ENCODE measurements around the gene PRCC.

The PRCC gene

DNA sequence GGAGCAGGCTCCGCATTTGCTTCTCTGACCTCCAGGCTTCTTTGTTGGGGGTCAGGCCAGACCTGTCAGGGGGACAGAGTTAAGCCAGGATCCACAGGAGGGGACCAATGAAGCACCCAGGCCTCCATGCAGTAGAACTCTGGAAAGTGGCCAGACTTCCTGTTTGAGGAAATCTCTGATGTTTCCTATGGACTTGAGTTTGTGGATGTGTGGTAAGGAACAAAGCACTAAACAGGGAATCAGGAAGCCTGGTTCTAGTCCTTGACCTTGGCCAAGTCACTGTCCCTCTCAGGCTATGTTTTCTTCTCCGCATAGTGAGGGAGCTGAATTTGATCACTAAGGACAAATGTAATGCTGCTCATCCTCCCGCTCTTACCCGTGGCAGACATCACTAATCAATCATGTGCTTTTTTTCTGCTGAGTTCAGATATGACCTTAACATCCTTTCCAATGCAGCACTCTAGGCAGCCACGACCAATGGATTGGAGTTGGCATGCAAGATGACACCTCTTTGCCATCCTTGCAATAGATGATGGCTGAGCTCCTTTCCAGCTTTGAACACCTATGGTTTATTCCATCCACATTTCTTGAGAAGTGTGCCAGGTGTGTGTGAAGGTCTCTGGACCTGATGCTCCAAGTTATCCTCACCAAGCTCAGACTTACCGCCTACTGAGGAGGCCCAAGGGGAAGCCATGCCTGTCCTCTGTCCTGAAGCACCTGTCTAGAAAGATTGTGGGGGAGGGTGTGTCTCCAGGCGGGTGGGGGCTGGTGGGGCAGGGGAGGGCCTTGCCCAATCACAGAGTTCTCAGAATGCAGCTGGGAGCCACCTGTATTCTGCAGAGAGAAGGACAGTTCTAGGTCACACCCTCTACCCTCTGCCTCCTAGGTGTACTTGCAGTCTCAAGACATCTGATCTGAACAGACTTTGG, 39.4 kb downstream of the PRCC start:
- H3K27ac ChIP-seq, result no peak overlapping the region
- TF ChIP-seq CTCF (conservative IDR thresholded peaks at IDR 0.05), result no peak
- TF ChIP-seq ZFX (IDR thresholded peaks at IDR 0.05), result no peak

DNA sequence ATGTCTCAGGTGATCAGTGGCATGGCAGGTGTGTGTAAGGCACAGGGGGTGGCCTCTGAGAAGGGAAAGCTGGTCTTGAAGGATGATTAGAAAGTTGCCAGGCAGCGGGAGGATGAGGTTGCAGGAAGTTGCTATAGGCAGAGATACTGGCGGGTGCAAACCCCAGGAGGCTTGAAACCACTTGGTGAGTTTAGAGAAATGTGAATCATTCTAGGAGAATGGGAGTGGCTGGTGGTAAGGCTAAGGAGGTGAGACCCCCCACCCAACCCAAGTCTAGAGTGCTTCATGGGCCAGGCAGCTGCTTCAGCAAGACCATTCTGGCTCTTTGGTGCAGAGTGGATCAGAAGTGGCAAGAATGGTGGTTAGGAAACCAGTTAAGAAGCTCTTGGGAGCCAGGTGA, 40.3 kb downstream of the PRCC start:
- no peak overlapping the region for H3K27ac ChIP-seq
- TF ChIP-seq ZFX (IDR thresholded peaks at IDR 0.05) (no peak), CTCF (conservative IDR thresholded peaks at IDR 0.05) (no peak)

DNA sequence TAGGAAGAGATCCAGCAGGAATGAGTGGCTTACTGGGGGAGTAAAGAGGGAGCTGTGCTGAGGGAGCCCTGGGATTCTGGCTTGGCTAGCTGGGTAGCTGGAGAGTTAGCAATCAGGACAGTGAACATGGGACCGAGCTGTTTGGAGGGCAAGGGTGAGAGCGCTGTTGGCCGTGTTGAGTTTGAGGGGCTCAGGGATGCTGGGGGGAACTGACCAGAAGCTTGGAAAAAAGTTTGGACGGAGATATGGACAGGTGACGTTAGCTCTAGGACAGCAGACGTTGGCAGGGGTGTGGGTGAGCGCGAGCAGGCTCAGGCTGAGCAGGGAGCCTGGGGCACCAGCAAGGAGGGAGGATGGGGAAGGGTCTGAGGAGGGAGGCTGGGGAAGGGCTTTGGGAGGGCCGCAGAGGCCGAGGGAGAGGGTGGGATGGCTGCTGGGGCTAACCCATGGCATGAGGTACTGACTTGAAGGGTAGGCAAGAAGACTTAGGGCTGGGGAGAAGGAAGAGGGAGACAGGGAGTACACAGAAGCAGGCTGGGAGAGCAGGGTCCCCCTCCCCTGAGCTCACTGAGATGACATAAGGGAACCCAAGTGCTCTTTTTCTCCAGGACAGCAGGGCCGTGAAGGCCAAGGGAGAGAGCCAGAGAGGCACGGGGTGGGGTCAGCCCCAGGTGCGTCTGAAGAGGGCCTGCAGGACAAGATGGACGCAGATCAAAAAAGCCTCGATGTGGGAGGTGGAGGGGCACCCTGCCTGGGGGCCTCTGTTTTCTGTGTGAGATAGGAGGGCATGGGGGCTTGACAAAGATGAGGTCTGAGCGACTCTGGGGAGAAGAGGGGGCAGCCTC, 41.1 kb downstream of the PRCC start:
- no peak for TF ChIP-seq CTCF (conservative IDR thresholded peaks at IDR 0.05)
- TF ChIP-seq ZFX (IDR thresholded peaks at IDR 0.05), result no peak
- no peak overlapping the region for H3K27ac ChIP-seq

DNA sequence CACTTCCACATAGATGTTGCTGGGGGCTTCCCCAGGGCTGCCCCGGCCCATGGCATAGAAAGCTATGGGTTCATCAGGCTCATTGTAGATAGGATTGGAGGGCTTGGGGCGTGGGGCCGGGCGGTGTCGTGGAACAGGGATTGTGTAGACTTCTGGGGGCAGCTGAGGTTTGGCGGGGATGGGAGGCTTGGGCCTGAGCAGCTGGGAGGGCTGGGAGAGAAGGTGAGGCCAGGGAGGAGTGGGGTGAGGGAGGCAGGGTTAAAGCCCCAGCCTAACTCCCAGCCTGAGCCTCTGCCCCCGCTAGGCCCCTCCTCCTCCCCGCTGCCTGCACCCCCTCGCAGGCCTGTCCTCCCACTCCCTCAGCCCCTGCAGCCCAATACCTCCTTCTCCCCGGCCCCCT, 41.9 kb downstream of the PRCC start:
- TF ChIP-seq CTCF (conservative IDR thresholded peaks at IDR 0.05), result no peak
- no peak for TF ChIP-seq ZFX (IDR thresholded peaks at IDR 0.05)
- no peak overlapping the region for H3K27ac ChIP-seq

DNA sequence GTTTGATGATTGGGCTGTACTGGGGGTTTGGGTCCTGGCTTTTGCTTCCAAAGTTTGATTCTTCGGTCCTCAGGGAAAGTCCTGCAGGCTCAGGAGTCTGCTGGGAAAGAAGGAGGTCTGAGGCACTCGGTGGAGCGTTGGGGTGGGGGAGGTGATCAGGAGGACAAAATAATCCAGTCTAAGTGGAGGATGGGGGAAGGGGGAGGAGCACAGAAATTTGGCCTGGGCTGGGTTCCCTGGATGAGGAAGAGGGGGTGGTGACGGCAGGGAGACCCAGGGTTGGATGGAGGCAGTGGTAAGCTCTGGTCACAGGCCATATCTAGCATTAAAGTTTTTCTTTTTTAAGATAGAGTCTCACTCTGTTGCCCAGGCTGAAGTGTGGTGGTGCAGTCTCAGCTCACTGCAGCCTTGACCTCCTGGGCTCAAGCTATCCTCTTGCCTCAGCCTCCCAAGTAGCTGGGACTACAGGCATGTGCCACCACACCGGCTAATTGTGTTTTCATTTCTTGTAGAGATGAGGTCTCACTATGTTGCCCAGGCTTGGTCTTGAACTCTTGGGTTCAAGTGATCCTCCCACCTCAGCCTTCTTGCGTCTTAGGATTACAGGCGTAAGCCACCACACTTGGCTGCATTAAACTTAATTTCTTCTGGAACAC, 42.5 kb downstream of the PRCC start:
- TF ChIP-seq CTCF (conservative IDR thresholded peaks at IDR 0.05), result no peak
- TF ChIP-seq ZFX (IDR thresholded peaks at IDR 0.05), result no peak
- no peak overlapping the region for H3K27ac ChIP-seq

DNA sequence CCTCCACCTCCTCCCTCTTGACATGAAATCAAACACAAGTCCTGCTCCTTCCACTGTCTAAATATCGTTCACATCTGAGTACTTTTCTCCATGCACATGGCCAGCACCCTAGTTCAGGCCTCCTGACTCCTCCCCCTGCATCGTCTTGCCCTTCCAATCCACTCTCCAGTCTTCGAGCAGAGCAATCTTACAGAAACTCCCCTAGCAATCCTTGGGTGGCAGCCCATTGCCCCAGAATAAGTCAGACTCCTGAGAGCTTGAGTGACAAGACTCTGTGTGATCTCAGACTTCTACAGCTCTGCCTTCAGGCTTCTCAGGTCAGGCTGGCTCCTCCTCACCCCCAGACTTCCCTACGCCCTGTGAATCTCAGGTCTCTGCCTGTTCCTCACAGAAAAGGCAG, 43.8 kb downstream of the PRCC start:
- no peak for TF ChIP-seq ZFX (IDR thresholded peaks at IDR 0.05)
- H3K27ac ChIP-seq, result no peak overlapping the region

GRCh38 chr1:156812293-156812990, 45.1 kb downstream of the PRCC start:
- H3K27ac ChIP-seq, result no peak overlapping the region
- TF ChIP-seq CTCF (conservative IDR thresholded peaks at IDR 0.05) (no peak), ZFX (IDR thresholded peaks at IDR 0.05) (no peak)
